T-helper 9 cell (primary cell): ENCODE measurements around the gene RPS6KA3.

Experiments
- DNase-seq: peaks from one replicate; pipeline ENCODE4 v3.0.0-alpha.2; 2020
- total RNA-seq, 2 donors: gene quantifications; one replicate each; lab custom pipeline; 2026; lab: John Stamatoyannopoulos, UW

Gene RPS6KA3
- total RNA-seq: 339 to 466 reads per million in 2 donors

GRCh38 chrX:20266810-20267606 is at the start of gene RPS6KA3:
TSS of gene RPS6KA3 (minus strand) at chrX:20266909. CDS start at chrX:20266632, 277 bp downstream.
- peak; percentile 86 for DNase-seq

DNA sequence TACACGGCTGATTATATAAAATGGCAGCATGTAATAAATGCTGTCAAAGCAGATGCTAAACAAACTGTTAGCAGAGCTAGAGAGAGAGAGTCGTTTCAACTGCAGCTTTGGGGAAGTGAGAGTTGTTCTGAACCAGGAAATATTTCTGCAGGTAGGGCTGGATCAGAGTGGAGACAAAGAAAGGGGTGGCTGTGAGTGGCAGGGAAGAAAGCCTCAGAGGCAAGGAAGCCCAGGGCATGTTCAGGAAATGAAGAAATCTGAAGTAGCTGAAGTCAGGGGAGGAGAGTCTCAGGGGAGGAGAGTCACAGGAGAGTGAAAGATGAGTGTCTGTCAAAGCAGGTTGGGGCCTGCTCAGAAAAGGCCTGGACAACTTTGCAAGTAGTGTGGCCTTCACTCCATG is 48.4 kb upstream of the RPS6KA3 start:
- DNase-seq: no peak

DNA sequence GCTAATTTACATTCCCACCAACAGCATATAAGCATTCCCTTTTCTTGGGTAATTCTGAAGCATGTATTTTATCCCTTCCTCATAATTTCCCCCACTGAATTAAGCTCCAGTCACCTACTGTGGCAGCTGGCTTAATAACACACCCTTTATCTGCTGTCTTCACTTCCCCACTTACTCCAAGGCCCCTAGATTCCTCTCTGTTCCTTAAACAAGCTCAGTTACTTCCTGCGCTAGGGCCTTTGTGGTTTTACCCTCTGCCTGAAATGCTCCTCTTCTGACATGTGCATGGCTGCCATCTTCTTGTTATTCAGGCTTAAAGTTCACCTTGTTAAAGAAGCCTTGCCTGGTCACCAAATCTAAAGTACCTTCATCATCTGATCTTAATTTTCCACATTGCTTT is 47.2 kb upstream of the RPS6KA3 start:
- DNase-seq: no peak

DNA sequence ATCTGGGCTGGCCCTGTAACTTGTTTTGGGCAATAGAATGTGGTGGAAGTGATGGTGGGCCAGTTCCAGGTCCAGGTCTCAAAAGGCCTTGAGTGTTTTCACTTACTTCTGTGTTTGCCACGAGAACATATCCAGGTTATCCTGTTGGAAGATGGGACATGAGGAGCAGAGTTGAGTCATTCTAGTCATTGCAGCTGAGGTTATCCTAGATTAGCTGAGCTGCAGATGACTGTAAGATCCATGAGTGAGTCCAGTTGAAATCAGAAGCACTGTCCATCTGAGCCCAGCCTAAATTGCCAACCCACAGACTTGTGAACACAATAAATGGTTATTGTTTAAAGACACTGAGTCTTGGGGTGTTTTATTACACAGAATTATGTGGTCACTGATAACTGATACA is 45.3 kb upstream of the RPS6KA3 start:
- no peak for DNase-seq

DNA sequence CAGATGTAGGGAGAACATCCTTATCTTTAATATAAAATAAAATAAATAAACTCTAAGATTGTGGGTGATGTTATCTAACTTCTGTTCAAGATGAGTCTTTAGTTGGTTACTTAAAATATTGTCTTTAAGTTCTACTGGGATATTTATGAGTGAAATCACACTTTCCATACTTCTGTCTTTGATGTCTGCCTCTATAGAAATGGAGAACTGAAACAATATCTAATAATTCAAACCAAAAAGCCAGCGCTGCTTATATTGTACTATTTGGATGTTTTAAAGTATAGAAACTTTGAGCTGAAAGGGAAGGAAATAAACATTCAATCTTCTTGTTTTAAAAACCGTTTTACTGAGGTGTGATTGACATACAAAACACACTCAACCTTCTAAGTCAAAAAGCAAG is 44.8 kb upstream of the RPS6KA3 start:
- no peak for DNase-seq

DNA sequence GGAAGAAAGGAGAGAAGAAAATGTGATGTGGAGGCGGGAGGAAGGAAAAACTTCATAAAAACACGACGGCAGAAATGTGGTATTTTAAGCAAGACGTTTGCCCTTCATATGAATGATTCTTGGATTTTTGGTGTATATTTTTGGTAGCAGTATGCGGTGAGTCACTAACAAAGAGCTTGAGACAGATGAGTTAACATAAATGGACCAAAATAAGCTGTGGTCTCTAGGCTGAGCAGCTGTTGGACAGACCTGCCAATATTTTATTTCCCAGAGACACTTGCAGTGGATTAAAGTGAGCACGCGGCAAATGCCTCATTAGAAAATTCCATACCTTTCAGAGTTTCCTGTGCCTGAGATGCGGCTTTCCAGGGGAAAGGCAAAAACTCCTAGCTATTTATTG is 43.1 kb upstream of the RPS6KA3 start:
- DNase-seq: no peak

- DNase-seq: no peak
Observed at GRCh38 chrX:20306668-20307067, 40.0 kb upstream of the RPS6KA3 start.

DNA sequence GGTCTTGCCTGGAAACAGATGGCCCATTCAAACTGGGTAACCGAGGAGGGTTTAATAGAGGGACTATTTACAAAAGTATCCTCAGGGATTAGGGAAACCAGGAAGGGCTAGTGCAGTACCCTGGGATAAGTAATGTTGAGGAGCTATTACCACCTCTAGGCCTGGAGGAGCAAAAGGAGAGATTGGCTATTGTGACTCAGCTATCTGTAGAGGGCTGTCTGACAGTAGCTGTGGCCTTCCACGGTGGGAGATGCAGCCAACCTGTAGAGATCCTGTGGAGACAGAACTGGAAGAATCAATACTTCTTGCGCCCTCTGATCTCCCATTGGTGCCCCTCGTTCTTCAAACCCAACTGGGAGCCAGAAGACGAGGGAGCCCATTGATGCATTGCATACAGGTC is 34.1 kb upstream of the RPS6KA3 start:
- no peak for DNase-seq

DNA sequence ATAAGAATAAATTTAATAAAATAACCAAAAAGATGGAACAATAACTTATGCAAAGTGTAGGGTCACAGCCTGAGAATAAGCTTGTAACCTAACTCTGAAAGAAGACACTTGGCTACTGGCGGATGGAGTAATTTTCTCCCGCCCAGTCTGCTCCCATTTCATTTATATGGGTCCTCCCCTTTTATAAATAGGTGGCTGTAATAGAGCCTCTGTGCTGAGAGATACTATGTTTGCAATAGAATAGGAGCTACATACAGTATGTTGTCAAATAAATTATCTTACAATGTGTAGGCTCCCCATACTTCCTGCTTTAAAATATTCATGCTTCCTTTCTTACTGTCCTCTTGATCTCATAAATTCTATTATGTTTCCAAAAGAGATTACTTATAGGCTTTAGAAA is 28.2 kb upstream of the RPS6KA3 start:
- DNase-seq: no peak

GRCh38 chrX:20294284-20294683 is 27.6 kb upstream of the RPS6KA3 start:
- no peak for DNase-seq

- DNase-seq: no peak
Observed at GRCh38 chrX:20285511-20285910, 18.8 kb upstream of the RPS6KA3 start.

DNA sequence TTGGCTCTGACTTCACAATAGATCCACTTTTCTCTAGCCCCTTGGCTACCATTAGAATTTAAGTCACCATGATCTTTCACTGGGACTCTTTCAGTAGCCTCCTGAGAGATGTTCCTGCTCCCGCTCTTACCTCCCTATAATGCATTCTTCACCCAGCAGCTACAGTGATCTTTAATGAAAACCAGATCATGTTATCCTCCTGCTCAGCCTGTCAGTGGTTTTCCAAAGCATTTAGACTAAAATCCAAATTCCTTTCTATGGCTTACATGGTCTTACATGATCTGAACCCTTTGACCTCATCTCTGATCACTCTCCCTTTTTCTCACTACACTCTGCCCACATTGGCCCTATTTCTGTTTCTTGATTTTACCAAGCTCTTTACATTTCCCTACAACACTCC is 18.3 kb upstream of the RPS6KA3 start:
- DNase-seq: no peak

DNA sequence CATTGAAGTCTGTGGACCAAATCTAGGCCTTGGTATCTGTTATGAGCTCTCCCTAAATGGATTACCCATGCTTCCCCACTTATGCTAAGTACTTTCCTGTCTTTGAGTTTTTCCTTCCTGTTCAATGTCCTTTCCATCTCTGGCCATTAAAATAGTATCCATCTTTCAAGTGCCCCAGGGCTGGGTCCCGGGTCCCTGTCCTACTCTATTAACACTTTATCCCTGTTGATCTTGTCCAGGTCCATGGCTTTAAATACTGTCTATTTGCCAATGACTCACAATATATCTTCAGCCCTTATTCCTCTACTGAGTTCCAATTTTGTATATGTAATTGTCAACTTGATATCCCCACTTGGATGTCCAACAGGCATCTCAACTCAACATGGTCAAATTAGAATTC is 17.7 kb upstream of the RPS6KA3 start:
- DNase-seq: no peak

- no peak for DNase-seq
Observed at GRCh38 chrX:20280938-20281337, 14.2 kb upstream of the RPS6KA3 start.

- DNase-seq: no peak
Observed at GRCh38 chrX:20274121-20274520, 7.4 kb upstream of the RPS6KA3 start.

- no peak for DNase-seq
Observed at GRCh38 chrX:20271730-20272129, 5.0 kb upstream of the RPS6KA3 start.

DNA sequence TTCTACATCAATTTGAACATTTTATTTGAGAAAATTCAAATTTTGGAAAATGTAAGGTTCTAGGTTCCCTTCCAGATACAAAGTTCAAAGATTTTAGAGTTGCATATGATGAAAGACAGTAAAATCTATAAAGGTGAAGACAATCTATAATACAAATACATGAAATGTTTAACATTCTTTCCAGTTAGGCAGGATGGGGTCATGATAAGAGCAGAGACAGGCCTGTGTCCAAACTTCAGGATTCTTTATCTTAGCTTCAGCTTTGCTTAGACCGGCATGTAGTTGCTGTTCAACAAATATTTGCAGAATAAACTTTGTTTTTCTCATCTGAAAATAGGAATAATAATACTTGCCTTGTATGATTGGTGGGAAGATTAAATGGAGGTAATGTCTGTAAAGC is 4.5 kb upstream of the RPS6KA3 start:
- DNase-seq: no peak

DNA sequence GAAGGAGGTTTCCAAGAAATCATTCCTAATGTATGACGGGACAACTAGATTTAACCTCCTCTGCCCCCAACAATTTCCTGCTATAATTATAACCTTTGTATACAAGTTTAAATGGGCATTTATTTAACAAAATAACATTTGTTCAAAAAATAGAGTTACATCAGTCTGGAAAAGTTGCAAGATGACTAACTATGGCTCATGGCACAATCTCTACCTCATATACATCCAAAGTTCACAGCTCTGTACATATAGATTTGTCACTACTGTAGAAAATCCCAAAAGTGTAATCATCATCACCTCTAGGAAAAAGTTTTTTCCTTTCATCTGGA is 3.8 kb upstream of the RPS6KA3 start:
- DNase-seq: no peak

- no peak for DNase-seq
Observed at GRCh38 chrX:20269848-20270561, 3.3 kb upstream of the RPS6KA3 start.

DNA sequence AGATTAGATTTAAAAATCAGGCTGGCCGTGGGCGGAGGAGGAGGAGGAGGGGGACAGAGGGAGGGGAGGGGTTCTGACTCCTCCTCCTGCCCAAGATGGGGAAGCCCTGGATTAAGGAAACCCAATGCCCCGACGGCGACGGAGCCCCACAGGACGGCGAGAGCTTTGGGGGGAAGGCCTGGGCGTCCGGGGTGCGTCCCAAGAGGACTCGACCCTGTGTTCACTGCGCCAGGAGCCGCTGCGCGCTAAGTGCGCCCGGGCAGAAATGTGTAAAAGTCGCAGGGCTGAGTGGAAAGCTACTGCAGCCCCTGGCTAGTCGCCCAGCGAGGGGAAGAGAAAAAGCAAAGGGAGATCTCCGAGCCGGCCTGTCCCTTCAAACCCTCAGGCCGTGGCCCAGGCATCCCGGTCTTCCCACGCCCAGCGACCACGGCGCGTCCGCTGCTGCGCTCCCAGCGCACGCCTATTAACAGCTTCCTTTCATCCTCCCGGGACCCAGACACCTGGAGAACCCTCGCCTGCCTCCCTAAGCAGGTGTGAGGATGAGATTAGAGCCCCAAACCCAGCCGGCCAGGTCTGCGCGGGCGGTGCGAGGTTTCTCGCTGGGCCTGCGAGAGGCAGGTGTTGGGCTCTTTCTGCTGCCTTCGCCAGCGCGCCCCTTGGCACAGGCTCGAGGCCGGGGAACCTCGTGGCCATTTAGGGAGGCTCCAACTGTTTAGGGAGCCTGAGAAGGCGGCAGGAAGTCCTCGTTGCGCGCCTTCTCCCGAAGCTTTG is 1.4 kb upstream of the RPS6KA3 start:
- DNase-seq: peak; percentile 6

- no peak for DNase-seq
Observed at GRCh38 chrX:20267607-20267930, 860 bp upstream of the RPS6KA3 start.

DNA sequence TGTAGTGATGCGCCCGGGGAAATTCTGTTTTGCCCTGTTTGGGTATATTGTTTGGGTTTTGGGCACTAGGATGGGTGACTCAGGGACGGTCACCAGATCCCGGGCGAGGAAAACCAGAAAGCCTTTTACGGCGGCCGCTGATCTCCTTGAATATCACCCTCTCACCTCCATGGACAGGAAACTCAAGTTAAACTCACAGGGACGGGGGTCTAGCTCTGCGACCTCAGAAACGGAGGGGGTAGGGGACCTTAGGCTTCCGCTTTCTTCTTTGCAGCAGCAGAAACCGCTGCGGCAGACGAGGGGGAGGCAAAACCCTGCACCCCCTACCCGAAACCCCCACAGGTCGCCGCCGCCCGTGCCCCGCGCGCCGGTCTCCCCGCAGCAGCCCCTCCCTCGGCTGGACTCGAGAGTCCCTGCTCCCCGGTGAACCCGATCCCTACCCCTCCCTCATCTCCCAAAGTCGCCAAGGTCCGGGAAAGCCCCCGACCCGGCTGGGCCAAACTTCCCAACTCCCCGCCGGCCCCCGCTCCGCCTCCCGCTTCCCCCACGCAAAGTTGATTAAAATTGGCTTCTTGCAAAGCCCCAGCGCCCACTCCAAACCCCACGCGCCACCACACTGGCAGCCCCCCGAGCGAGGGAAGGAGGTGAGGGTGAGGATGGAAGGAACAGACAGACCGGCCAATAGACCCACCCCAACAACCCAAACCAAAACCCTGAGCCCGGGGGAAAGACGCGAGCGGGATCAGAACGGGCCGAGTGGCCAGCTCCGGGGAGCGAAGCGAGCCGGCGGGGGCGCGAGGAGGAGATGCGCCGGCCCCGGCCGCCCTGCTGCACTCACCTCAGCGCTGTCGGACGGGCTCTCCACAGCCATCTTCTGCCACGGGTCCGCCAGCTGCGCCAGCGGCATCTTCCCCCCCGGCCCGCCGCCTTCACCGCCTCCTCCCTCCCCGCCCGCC is 705 bp downstream of the RPS6KA3 start:
- DNase-seq: peak; percentile 14
